Measurements from ENCODE around the gene IL31. TPM values are rescaled to one million over a fixed set of nuclear protein-coding genes. Genes with fewer than 3 reads are reported as not detected.

IL31 gene
- total and polyA plus RNA-seq, 2 of the 4 experiments (the other 2 are of a cell fraction): not detected

- no peak overlapping the region for H3K4me2 ChIP-seq (ENCODE audit: low read depth, low read length)
- no peak overlapping the region for H3K27ac ChIP-seq (ENCODE audit: insufficient read depth, low read length)
- in situ Hi-C loops (cut with MboI; ENCODE audit: low sequenced_read_pairs) (no loop called here), intact Hi-C loops (cut with micrococcal nuclease) (no loop called here), dilution Hi-C loops (cut with HindIII; ENCODE audit: low sequenced_read_pairs, unreplicated experiment) (no loop called here)
- H4K91ac ChIP-seq (ENCODE audit: insufficient read depth, low read depth, low read length): no peak overlapping the region
- H3K9me1 ChIP-seq (ENCODE audit: insufficient read depth, low read length): no peaks in the 10 kb centered on the region
- no peak overlapping the region for H3K9ac ChIP-seq (ENCODE audit: low read depth, low read length)
- no peak for ATAC-seq (ENCODE audit: low read depth)
- no peak overlapping the region for H2BK15ac ChIP-seq (ENCODE audit: low read depth, low read length)
- no peak overlapping the region for H3K4ac ChIP-seq (ENCODE audit: low read depth, low read length)
- DNase-seq: no peak
- no peak overlapping the region for H4K5ac ChIP-seq (ENCODE audit: low read depth, low read length)
- H3K14ac ChIP-seq (replicated peaks; ENCODE audit: low read depth, low read length): no peak overlapping the region
- H3K79me1 ChIP-seq (ENCODE audit: low read depth in 1 of 2, low read length in 2 of 2): no peaks in the 10 kb centered on the region
- H3K4me3 ChIP-seq (ENCODE audit: insufficient read depth, low read depth, low read length): no peak overlapping the region
- no peak overlapping the region for H3K18ac ChIP-seq (ENCODE audit: low read depth, low read length)
- ChIA-PET POLR2A (ENCODE audit: unreplicated experiment) (no interaction called here), CTCF (no interaction called here)
- no peak overlapping the region for H2AK9ac ChIP-seq (replicated peaks; ENCODE audit: low read depth, low read length, poor library complexity)
- TF ChIP-seq POLR2A (IDR thresholded peaks at IDR 0.05; ENCODE audit: low read depth, low read length): no peak
- no peak overlapping the region for H4K8ac ChIP-seq (ENCODE audit: low read depth in 2 of 2, low read length in 2 of 2)
- H4K20me1 ChIP-seq (ENCODE audit: insufficient read depth, low read length): peaks cover 4% of the 10 kb centered on the region; the same call in 1 of the 2 replicates
- H3K27me3 ChIP-seq (ENCODE audit: control insufficient read depth, insufficient read depth, low read length): no peaks in the 10 kb centered on the region
- no peak overlapping the region for H3K23ac ChIP-seq (ENCODE audit: low read depth, low read length)
- H2BK20ac ChIP-seq (ENCODE audit: low read depth, low read length): no peak overlapping the region
- H3K36me3 ChIP-seq (ENCODE audit: control insufficient read depth, insufficient read depth, low read length): no peaks in the 10 kb centered on the region
- H3K9me3 ChIP-seq (ENCODE audit: control insufficient read depth, insufficient read depth, low read length): 0 out of 2 replicates have a peak, but pooled peaks cover 2% of the 10 kb centered on the region
- H2BK5ac ChIP-seq (ENCODE audit: low read depth, low read length, poor library complexity, severe bottlenecking): no peak overlapping the region
- H3K56ac ChIP-seq (ENCODE audit: extremely low read depth, insufficient read depth, low read length): no peak overlapping the region
- WGBS, 2 experiments (ENCODE audit: extremely low coverage in 2 of 2, insufficient read length in 1 of 2): no CpG with 5 or more reads among the region's 18 CpGs
- H2AFZ ChIP-seq (replicated peaks; ENCODE audit: low read length, poor library complexity): no peak overlapping the region
- H2AK5ac ChIP-seq (ENCODE audit: low read depth, low read length): peak overlapping the region; percentile 15; the same call in 1 of the 2 replicates
- no peak overlapping the region for H2BK120ac ChIP-seq (ENCODE audit: low read depth, low read length)
- H3K4me1 ChIP-seq (ENCODE audit: control insufficient read depth, insufficient read depth, low read length): peaks cover 5% of the 10 kb centered on the region; the same call in 1 of the 2 replicates
- BruUV-seq (replicated peaks): no TSS peak
These were observed 10.5 kb upstream of the IL31 start for GRCh38 chr12:122184517-122184916.

Measured in IMR-90 (cell line).